Spinal cord (tissue), 10 donors: ENCODE measurements around the gene TEKT5. TPM values are rescaled to one million over a fixed set of nuclear protein-coding genes. Genes with fewer than 3 reads are reported as not detected.
"Not testable (repeated sequence)": the region's sequence is repeated elsewhere in the genome, so short reads cannot be mapped to it uniquely, and the experiment has no call there.

Experiments
- DNase-seq, 6 donors: peaks; one replicate each; pipeline versions ENCODE4 v3.0.0 to v3.0.0-alpha.2; 2013 to 2015; ENCODE audit warnings: low spot score in 6 of 6, low read depth in 4 of 6
- H3K27ac ChIP-seq: one replicate; pipeline ENCODE4 v1.5.1; 2013; ENCODE audit warnings: low read depth, low read length, control low read depth
- H3K27me3 ChIP-seq: one replicate; pipeline ENCODE4 v1.6.1; 2013; ENCODE audit warnings: low read length; ENCODE audit not compliant: control insufficient read depth, insufficient read depth
- H3K36me3 ChIP-seq: one replicate; pipeline ENCODE4 v1.6.1; 2013; ENCODE audit warnings: low read length; ENCODE audit not compliant: control insufficient read depth, insufficient read depth
- H3K4me1 ChIP-seq: one replicate; pipeline ENCODE4 v1.6.1; 2013; ENCODE audit warnings: low read length; ENCODE audit not compliant: control insufficient read depth, insufficient read depth
- H3K4me3 ChIP-seq: one replicate; pipeline ENCODE4 v1.5.1; 2013; ENCODE audit warnings: low read depth, low read length, control low read depth
- H3K9me3 ChIP-seq: one replicate; pipeline ENCODE4 v1.6.1; 2013; ENCODE audit warnings: low read length; ENCODE audit not compliant: control insufficient read depth, insufficient read depth
- WGBS: methylation state at CpG from one replicate; pipeline ENCODE4 v1.1.5; 2013; ENCODE audit warnings: missing lambda C conversion rate; ENCODE audit not compliant: insufficient coverage; 5-methylcytosine and 5-hydroxymethylcytosine counted together
- polyA plus RNA-seq, 2 donors: library from polyadenylated mRNA; unstranded; fragments of 120-200 nt; gene quantifications; one replicate each; pipeline ENCODE4 v1.2.1, GENCODE V29; 2013; ENCODE audit not compliant: insufficient read length in 2 of 2
- total RNA-seq, 2 donors: library from RNA; depleted of rRNA in 1 of 2; stranded (reverse); fragments of 120-200 nt in 1 of 2; fragments of >200 nt in 1 of 2; gene quantifications; one replicate each; pipeline versions ENCODE4 v1.2.3 to v1.2.4, GENCODE V29; 2013 to 2014
- donor health status: healthy.

The TEKT5 gene
- total and polyA plus RNA-seq, 4 donors, result 0.27 to 0.69 (median 0.39) TPM

DNA sequence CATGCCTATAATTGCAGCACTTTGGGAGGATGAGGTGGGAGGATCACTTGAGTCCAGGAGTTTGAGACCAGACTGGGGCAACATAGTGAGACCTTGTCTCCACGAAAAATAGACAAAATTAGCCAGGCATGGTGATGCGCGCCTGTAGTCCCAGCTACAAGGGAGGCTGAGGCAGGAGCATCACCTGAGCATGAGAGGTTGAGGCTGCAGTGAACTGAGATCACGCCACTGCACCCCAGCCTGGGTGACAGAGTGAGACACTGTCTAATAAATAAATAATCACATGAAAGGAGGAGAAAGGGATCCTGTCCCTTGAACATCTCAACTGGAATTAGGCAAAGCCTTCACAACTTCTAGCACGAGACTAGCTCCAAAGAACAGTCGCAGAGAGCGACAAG is 53.2 kb downstream of the TEKT5 start:
- 93% methylated on average over 6 of the region's 7 CpGs for WGBS
- Histone ChIP-seq H3K4me1 (no peaks in the 10 kb centered on the region), H3K9me3 (no peaks in the 10 kb centered on the region), H3K4me3 (no peak overlapping the region), H3K27me3 (no peaks in the 10 kb centered on the region), H3K27ac (no peak overlapping the region), H3K36me3 (no peaks in the 10 kb centered on the region)
- no peak for DNase-seq

DNA sequence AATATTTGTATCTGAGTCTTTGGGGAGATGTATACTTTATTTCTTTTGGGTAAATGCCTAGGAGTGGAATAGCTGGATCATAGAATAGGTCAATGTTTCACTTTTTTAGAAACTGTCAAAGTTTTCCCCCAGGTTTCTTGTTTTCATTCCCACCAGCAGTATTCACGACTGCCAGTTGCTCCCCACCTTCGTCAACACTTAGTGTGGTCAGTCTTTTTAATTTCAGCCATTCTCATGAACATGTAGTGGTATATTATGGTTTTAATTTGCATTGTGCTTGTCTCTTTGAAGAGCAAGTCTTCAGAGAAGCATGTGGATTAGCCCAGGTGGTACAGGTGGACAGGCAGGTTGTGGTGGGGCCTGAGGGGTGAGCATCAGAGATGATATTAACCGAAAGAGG is 53.8 kb downstream of the TEKT5 start:
- Histone ChIP-seq H3K36me3 (no peaks in the 10 kb centered on the region), H3K9me3 (no peaks in the 10 kb centered on the region), H3K27me3 (no peaks in the 10 kb centered on the region), H3K4me1 (no peaks in the 10 kb centered on the region), H3K27ac (no peak overlapping the region), H3K4me3 (no peak overlapping the region)
- DNase-seq, result no peak
- WGBS, result no CpG with 5 or more reads among the region's 3 CpGs

DNA sequence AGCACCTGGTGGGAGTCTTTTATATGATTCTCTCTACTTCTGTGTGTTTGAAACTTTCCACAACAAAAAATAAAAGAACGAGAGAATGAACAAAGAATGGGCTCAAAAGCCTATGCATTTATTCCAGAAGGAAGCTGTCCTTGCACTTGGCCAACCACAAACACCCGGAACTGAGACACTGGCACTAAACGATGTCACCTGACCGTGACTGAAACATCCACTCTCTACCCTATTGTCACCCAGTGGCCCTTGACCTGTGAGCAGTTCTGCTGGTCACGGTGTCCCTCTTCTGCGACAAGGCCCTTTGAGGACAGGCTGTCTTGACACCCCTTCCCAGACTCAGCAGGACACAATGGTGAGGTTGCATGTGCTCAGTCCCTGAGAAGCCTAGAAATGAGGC is 56.6 kb downstream of the TEKT5 start:
- Histone ChIP-seq H3K4me3 (no peak overlapping the region), H3K27me3 (no peaks in the 10 kb centered on the region), H3K9me3 (no peaks in the 10 kb centered on the region), H3K4me1 (no peaks in the 10 kb centered on the region), H3K36me3 (no peaks in the 10 kb centered on the region), H3K27ac (no peak overlapping the region)
- no peak for DNase-seq
- WGBS, result 80% methylated on average over 6 of the region's 6 CpGs

DNA sequence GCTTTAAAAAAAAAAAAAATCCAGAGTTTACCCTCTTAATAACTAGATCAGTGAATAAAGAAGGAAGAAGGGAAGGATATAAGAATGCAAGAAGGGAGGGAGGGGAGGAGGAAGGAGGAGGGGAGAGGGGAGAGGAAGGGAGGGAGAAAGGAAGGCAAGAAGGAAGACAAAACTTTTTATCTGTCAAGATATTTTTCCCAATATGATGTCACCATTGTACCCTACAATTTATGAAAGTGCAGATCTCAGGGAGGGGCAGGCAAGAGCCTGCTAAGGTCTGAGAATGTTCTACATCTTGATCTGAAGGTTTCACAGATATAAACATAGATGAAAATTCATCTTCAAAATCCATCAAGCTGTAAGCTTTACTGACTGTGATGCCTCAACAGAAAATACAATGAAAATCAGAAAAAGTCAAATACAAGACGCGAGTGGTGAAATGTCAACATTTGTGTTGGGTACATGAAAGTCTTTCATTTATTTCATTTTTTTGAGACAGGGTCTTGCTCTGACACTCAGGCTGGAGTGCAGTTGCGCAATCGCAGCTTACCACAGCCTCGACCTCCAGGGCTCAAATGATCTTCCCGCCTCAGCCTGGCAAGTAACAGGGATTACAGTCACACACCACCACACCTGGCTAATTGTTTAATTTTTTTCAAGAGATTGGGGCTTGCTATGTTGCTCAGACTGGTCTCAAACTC is 57.2 kb downstream of the TEKT5 start:
- Histone ChIP-seq H3K4me1 (no peaks in the 10 kb centered on the region), H3K27ac (no peak overlapping the region), H3K36me3 (no peaks in the 10 kb centered on the region), H3K4me3 (no peak overlapping the region), H3K9me3 (no peaks in the 10 kb centered on the region), H3K27me3 (no peaks in the 10 kb centered on the region)
- WGBS, result no CpG with 5 or more reads among the region's 6 CpGs
- no peak for DNase-seq

DNA sequence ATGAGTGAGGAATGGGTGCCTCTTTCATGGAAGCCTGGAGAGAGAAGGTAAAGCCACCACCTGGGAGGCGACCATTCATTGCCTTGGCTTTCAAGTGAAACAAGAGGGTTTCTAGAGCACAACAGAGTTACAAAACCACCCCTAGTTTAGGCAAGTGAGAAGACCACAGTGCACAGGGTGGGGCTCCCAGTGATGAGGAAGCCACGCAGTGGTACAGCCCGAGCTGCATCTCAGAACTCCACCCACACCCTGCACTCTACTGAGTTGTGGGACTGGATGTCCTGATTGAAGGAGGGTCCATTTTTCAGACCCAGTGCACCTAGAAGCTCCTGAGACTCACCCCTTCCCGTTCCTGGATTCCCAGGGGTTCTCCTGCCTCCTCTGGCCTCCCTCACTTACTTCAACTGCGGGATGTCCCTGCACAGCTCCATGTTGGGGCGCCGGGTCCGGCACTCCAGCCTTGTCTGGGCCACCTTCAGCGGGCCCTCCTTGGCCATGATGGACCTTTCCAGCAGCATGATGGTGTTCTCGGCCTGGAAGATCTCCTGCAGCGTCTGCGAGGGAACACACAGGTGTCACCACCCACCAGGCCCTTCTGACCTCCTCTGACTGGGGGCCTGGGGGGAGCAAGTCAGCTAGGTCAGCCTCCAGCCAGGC is 59.2 kb downstream of the TEKT5 start:
- Histone ChIP-seq H3K27ac (no peak overlapping the region), H3K27me3 (no peaks in the 10 kb centered on the region), H3K4me3 (no peak overlapping the region), H3K4me1 (no peaks in the 10 kb centered on the region), H3K36me3 (no peaks in the 10 kb centered on the region), H3K9me3 (no peaks in the 10 kb centered on the region)
- WGBS, result 93% methylated on average over 10 of the region's 12 CpGs
- no peak for DNase-seq

DNA sequence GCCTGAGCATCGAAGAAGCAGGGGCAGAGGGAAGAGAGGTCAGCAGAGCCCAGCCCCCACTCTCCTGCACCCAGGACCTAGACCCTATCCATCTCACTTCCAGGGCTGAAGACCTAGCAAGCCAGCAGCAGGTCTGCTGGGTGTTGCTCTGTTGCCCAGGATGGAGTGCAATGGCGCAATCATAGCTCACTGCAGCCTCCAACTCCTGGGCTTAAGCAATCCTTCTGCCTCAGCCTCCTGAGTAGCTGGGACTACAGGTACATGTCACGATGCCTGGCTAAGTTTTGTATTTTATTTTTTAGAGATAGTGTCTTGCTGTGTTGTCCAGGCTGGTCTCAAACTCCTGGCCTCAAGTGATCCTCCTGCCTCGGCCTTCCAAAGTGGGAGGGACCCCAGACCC is 61.3 kb downstream of the TEKT5 start:
- H3K9me3 ChIP-seq, H3K4me1 ChIP-seq, H3K27ac ChIP-seq, H3K36me3 ChIP-seq, H3K27me3 ChIP-seq, H3K4me3 ChIP-seq, DNase-seq: not testable (repeated sequence)
- WGBS, result 93% methylated on average over 4 of the region's 4 CpGs

DNA sequence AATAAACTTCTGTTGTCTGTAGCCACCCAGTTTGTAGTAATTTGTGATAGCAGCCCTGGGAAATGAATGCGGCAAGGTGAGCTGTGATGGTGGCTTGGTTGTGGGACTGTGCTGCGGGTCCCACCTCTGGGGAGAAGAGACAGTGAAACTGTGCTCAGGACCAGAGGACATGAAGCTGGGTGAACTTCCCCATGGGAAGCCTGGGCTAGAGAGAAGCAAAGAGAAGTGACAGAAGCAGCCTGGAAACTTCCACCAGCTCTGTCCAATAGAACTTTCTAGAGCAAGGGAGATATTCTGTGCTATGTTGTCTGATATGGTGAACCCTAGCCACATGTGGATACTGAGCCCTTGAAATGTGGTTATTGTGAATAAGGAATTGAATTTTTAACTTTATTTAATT is 62.8 kb downstream of the TEKT5 start:
- DNase-seq, result no peak
- Histone ChIP-seq H3K4me3 (no peak overlapping the region), H3K27ac (no peak overlapping the region), H3K9me3 (no peaks in the 10 kb centered on the region), H3K4me1 (no peaks in the 10 kb centered on the region), H3K36me3 (no peaks in the 10 kb centered on the region), H3K27me3 (no peaks in the 10 kb centered on the region)
- 100% methylated on average over 2 of the region's 2 CpGs for WGBS

DNA sequence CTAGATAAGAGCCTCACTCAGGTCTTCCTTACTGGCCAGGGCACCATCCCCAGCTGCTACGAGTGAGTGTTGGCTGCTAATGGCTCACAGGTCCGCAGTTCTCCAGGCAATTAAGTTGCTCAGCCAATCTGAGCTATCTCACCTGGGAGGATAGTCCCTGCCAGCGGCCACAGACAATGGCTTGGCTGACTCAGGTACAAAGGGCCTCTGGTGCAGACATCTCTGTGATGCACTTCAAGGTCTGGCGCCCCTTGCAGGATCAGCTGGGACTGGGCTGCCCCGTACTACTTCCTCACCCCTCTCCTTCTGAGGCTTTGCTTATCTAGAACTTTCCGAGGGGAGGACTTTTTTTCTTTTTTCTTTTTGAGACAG is 65.2 kb downstream of the TEKT5 start:
- Histone ChIP-seq H3K4me3 (no peak overlapping the region), H3K4me1 (no peaks in the 10 kb centered on the region), H3K27me3 (no peaks in the 10 kb centered on the region), H3K36me3 (no peaks in the 10 kb centered on the region), H3K27ac (no peak overlapping the region), H3K9me3 (no peaks in the 10 kb centered on the region)
- WGBS, result 63% methylated on average over 6 of the region's 6 CpGs
- DNase-seq, result no peak

DNA sequence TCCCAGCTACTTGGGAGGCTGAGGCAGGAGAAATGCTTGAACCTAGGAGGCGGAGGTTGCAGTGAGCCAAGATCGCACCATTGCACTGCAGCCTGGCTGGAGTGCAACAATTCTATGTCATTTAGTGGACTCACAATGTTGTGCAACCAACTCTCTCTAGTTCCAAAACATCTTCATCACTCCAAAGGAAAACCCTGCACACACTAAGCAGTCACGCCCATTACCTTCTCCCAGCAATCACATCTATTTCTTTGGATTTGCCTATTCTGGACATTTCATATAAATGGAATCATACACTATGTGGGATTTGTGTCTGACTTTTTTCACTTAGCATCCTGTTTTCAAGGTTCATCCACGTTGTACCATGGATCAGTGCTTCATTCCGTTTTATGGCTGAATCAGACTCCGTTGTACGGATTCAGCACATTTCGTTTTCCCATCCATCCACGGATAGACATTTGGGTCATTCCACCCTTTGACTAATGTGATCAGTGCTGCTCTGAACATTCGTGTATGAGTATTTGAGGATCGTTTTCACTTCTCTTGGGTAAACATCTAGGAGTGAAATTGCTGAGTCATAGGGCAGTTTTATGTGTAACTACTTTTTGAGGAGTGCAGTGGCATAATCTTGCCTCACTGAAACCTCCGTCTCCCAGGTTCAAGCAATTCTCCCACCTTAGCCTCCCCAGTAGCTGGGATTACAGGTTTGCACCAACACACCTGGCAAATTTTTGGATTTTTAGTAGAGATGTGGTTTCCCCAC is 69.0 kb downstream of the TEKT5 start:
- no peaks in the 10 kb centered on the region for H3K4me1 ChIP-seq
- H3K9me3 ChIP-seq, result no peaks in the 10 kb centered on the region
- no peaks in the 10 kb centered on the region for H3K27me3 ChIP-seq
- H3K4me3 ChIP-seq, result no peak overlapping the region
- no peak for DNase-seq
- WGBS, result 91% methylated on average over 6 of the region's 12 CpGs
- no peaks in the 10 kb centered on the region for H3K36me3 ChIP-seq
- H3K27ac ChIP-seq, result no peak overlapping the region

DNA sequence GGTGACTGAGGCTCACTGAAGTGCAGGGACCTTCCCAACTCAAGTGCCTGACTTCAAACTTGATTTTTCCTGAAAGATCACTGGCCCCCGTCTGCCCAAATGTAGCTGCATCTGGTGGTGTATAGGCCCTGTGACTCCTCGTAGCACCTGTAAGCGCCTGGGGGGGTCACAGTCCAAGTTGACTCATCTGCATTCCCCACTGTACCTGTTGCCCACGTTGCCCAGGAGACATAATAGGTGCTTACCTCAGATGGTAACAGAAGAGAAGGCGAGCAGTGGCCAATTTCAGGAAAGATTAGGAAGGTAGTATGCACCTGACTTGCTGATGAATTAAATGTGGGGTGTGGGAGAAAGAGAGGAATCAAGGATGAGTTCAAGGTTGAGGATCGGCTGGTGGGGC is 70.2 kb downstream of the TEKT5 start:
- Histone ChIP-seq H3K36me3 (no peaks in the 10 kb centered on the region), H3K4me1 (peaks cover 6% of the 10 kb centered on the region), H3K9me3 (no peaks in the 10 kb centered on the region), H3K27ac (no peak overlapping the region), H3K4me3 (no peak overlapping the region), H3K27me3 (no peaks in the 10 kb centered on the region)
- DNase-seq, result no peak
- WGBS, result 87% methylated on average over 6 of the region's 6 CpGs
